PC-9 (cell line): Measurements from ENCODE around the gene ITGA5. TPM values are rescaled to one million over a fixed set of nuclear protein-coding genes. Genes with fewer than 3 reads are reported as not detected.

Source experiments
- BruUV-seq: library from RNA; stranded (reverse); fragments of 400-500 nt; replicated peaks from 2 replicates; lab custom pipeline; 2021; lab: Mats Ljungman, UMichigan
- CTCF ChIA-PET: fragments of 300-600 bp; sonication (Branson Sonifier 250); formaldehyde crosslinking; loops from one replicate; lab custom pipeline; 2022; ENCODE audit warnings: antibody characterized with exemption; lab: Charles Lee
- POLR2A ChIA-PET: fragments of 300-600 bp; sonication (Branson Sonifier 250); formaldehyde crosslinking; loops from one replicate; lab custom pipeline; 2022; ENCODE audit warnings: antibody characterized with exemption; ENCODE audit not compliant: unreplicated experiment; lab: Charles Lee
- DNase-seq, 2 experiments: peaks; one replicate each; pipeline versions ENCODE4 v3.0.0 to v3.0.0-alpha.2; 2015 to 2022; ENCODE audit warnings: mixed read lengths in 1 of 2
- H2AFZ ChIP-seq: fragments of 200-600 bp; sonication (generic); 2 replicates; pipeline ENCODE4 v1.8.1; 2017; ENCODE audit warnings: antibody characterized with exemption
- H3F3A ChIP-seq: fragments of 200-600 bp; sonication (generic); 2 replicates; pipeline ENCODE4 v1.8.1; 2017; ENCODE audit warnings: antibody characterized with exemption, mild to moderate bottlenecking, low read depth; ENCODE audit not compliant: insufficient read depth
- H3K27ac ChIP-seq: fragments of 200-600 bp; sonication (generic); 2 replicates; pipeline ENCODE4 v1.6.1; 2016; ENCODE audit warnings: mixed run types
- H3K27me3 ChIP-seq: fragments of 200-600 bp; sonication (generic); 2 replicates; pipeline ENCODE4 v1.6.1; 2016; ENCODE audit warnings: low read depth, mixed run types; ENCODE audit not compliant: insufficient read depth
- H3K36me3 ChIP-seq: fragments of 200-600 bp; sonication (generic); 2 replicates; pipeline ENCODE4 v1.6.1; 2016; ENCODE audit warnings: low read depth, mixed run types
- H3K4me1 ChIP-seq: fragments of 200-600 bp; sonication (generic); replicated peaks from 2 replicates; pipeline ENCODE4 v1.6.1; 2016; ENCODE audit warnings: mixed run types; ENCODE audit not compliant: insufficient read depth
- H3K4me2 ChIP-seq: fragments of 200-600 bp; sonication (generic); 2 replicates; pipeline ENCODE4 v1.6.1; 2017; ENCODE audit warnings: mixed run types
- H3K4me3 ChIP-seq: fragments of 200-600 bp; sonication (generic); 2 replicates; pipeline ENCODE4 v1.6.1; 2016; ENCODE audit warnings: mixed run types
- H3K79me2 ChIP-seq: fragments of 200-600 bp; sonication (generic); 2 replicates; pipeline ENCODE4 v1.6.1; 2017; ENCODE audit warnings: low read depth, mixed run types
- H3K9me2 ChIP-seq: fragments of 200-600 bp; sonication (generic); 2 replicates; pipeline ENCODE4 v1.8.1; 2017; ENCODE audit warnings: mild to moderate bottlenecking; ENCODE audit not compliant: insufficient read depth
- H3K9me3 ChIP-seq: fragments of 200-600 bp; sonication (generic); 2 replicates; pipeline ENCODE4 v1.8.1; 2016; ENCODE audit warnings: low read depth; ENCODE audit not compliant: insufficient read depth
- H4K20me1 ChIP-seq: fragments of 200-600 bp; sonication (generic); 2 replicates; pipeline ENCODE4 v1.8.1; 2017; ENCODE audit not compliant: insufficient read depth
- CTCF ChIP-seq: fragments of 200-600 bp; sonication (generic); conservative IDR thresholded peaks from 2 replicates; pipeline ENCODE4 v1.6.1; 2017; ENCODE audit warnings: mixed run types, antibody characterized with exemption, mild to moderate bottlenecking, moderate library complexity
- EZH2 ChIP-seq: fragments of 200-600 bp; sonication (generic); IDR thresholded peaks from 2 replicates; pipeline ENCODE4 v1.8.0; 2017; ENCODE audit warnings: antibody characterized with exemption, low read depth
- intact Hi-C: fragments of 100-400 bp; cut with micrococcal nuclease; formaldehyde crosslinking; loops from one replicate; pipeline ENCODE4 v1.10.0; 2022; ENCODE audit not compliant: unreplicated experiment
- total RNA-seq: library from RNA; stranded (reverse); gene quantifications from 2 replicates; pipeline ENCODE4 v1.2.3, GENCODE V29; 2021

ITGA5 gene
- total RNA-seq, 1 experiment from 2014 or later, result 28.4 TPM

GRCh38 chr12:54375259-54375579, 43.8 kb downstream of the ITGA5 start:
- Histone ChIP-seq H3K27me3 (no peaks in the 10 kb centered on the region), H3K4me2 (no peak overlapping the region), H3F3A (peaks cover 21% of the 10 kb centered on the region; the same call in 1 of the 2 replicates), H3K9me3 (no peaks in the 10 kb centered on the region), H3K9me2 (no peaks in the 10 kb centered on the region), H2AFZ (no peak overlapping the region), H3K36me3 (no peaks in the 10 kb centered on the region), H3K4me3 (no peak overlapping the region), H3K79me2 (no peaks in the 10 kb centered on the region), H3K4me1 (peaks cover 26% of the 10 kb centered on the region), H4K20me1 (no peaks in the 10 kb centered on the region), H3K27ac (no peak overlapping the region)
- intact Hi-C loops, result loop anchor here (5.0 kb wide), 1 partner anchor 368 kb away; the partner anchor contains the start of gene HOXC8
- POLR2A ChIA-PET, result no interaction called here
- DNase-seq, result no peak
- TF ChIP-seq CTCF, result no peak
- no peak for TF ChIP-seq EZH2
- CTCF ChIA-PET, result interaction anchor here (0.6 kb wide), 1 partner anchor 602 kb away, joined by 6 read pairs; no protein-coding TSS in a partner anchor
- no TSS peak for BruUV-seq

GRCh38 chr12:54374562-54375258, 44.4 kb downstream of the ITGA5 start:
- Histone ChIP-seq H3K27ac (peak overlapping the region; percentile 14; the same call in 1 of the 2 replicates), H3K4me1 (peaks cover 26% of the 10 kb centered on the region), H3F3A (peaks cover 21% of the 10 kb centered on the region; the same call in 1 of the 2 replicates), H3K4me3 (no peak overlapping the region), H3K79me2 (no peaks in the 10 kb centered on the region), H3K9me3 (no peaks in the 10 kb centered on the region), H3K36me3 (no peaks in the 10 kb centered on the region), H3K27me3 (no peaks in the 10 kb centered on the region), H3K4me2 (no peak overlapping the region), H4K20me1 (no peaks in the 10 kb centered on the region), H2AFZ (no peak overlapping the region), H3K9me2 (no peaks in the 10 kb centered on the region)
- BruUV-seq, result no TSS peak
- TF ChIP-seq EZH2 (no peak), CTCF (no peak)
- DNase-seq, result no peak
- ChIA-PET CTCF (interaction anchor here (0.6 to 0.9 kb wide), 2 partner anchors 19 to 603 kb away, joined by 3 to 6 read pairs; no protein-coding TSS in a partner anchor), POLR2A (no interaction called here)
- intact Hi-C loops, result loop anchor here (5.0 kb wide), 1 partner anchor 367 kb away; the partner anchor contains the start of gene HOXC8

GRCh38 chr12:54373649-54374561, 45.2 kb downstream of the ITGA5 start:
- intact Hi-C loops, result no loop called here
- peaks cover 22% of the 10 kb centered on the region; the same call in 1 of the 2 replicates for H3F3A ChIP-seq
- H3K36me3 ChIP-seq, result no peaks in the 10 kb centered on the region
- TF ChIP-seq CTCF (no peak), EZH2 (no peak)
- H3K4me2 ChIP-seq, result peak overlapping the region; percentile 4; the same call in 1 of the 2 replicates
- no peaks in the 10 kb centered on the region for H3K79me2 ChIP-seq
- H3K27me3 ChIP-seq, result no peaks in the 10 kb centered on the region
- BruUV-seq, result no TSS peak
- ChIA-PET POLR2A (no interaction called here), CTCF (interaction anchor here (0.8 to 0.9 kb wide), 2 partner anchors 20 to 49 kb away, joined by 3 to 6 read pairs; partner anchors contain the start of gene COPZ1)
- peak; percentile 14 to 48 for DNase-seq
- H2AFZ ChIP-seq, result no peak overlapping the region
- no peaks in the 10 kb centered on the region for H3K9me3 ChIP-seq
- H3K4me1 ChIP-seq, result peaks cover 26% of the 10 kb centered on the region
- no peak overlapping the region for H3K4me3 ChIP-seq
- no peaks in the 10 kb centered on the region for H4K20me1 ChIP-seq
- H3K9me2 ChIP-seq, result no peaks in the 10 kb centered on the region
- peak overlapping the region; percentile 14; the same call in 1 of the 2 replicates for H3K27ac ChIP-seq
